Keratinocyte (primary cell): Measurements from ENCODE around the gene MAPK9. TPM values are rescaled to one million over a fixed set of nuclear protein-coding genes. Genes with fewer than 3 reads are reported as not detected.

Experiments
- DNase-seq: peaks from one replicate; pipeline ENCODE4 v3.0.0-alpha.2; 2011; ENCODE audit warnings: low read depth, missing footprints, low spot score
- FAIRE-seq: peaks from 2 replicates; lab custom pipeline; 2011; peaks lifted over from hg19 to GRCh38; lab: Jason Lieb, UNC
- H2AFZ ChIP-seq: 2 replicates; pipeline ENCODE4 v1.6.0; 2012; ENCODE audit warnings: low read length, control low read depth, inconsistent platforms; ENCODE audit not compliant: control insufficient read depth
- H3K27ac ChIP-seq: 2 replicates; pipeline ENCODE4 v1.5.1; 2011; ENCODE audit warnings: low read length; ENCODE audit not compliant: control insufficient read depth, insufficient read depth
- H3K27me3 ChIP-seq: 3 replicates; pipeline ENCODE4 v1.6.0; 2011; ENCODE audit warnings: low read length; ENCODE audit not compliant: control insufficient read depth, insufficient read depth; ENCODE audit errors: extremely low read depth
- H3K36me3 ChIP-seq, 2 experiments: 2 replicates in 1 of 2; 3 replicates in 1 of 2; pipeline ENCODE4 v1.5.1; 2011; ENCODE audit warnings: low read length in 2 of 2, mild to moderate bottlenecking in 1 of 2; ENCODE audit not compliant: control insufficient read depth in 2 of 2, insufficient read depth in 2 of 2; ENCODE audit errors: extremely low read depth in 1 of 2
- H3K4me1 ChIP-seq: 3 replicates; pipeline ENCODE4 v1.5.1; 2011; ENCODE audit warnings: low read length; ENCODE audit not compliant: control insufficient read depth, insufficient read depth; ENCODE audit errors: extremely low read depth
- H3K4me2 ChIP-seq: 3 replicates; pipeline ENCODE4 v1.6.0; 2011; ENCODE audit warnings: low read depth, low read length; ENCODE audit not compliant: control insufficient read depth, insufficient read depth; ENCODE audit errors: extremely low read depth
- H3K4me3 ChIP-seq, 3 experiments: fragments of 200-600 bp in 1 of 3; sonication (generic) in 1 of 3; 2 replicates in 2 of 3; 3 replicates in 1 of 3; pipeline ENCODE4 v1.5.1; 2011 to 2016; ENCODE audit warnings: low read length in 3 of 3, mild to moderate bottlenecking in 3 of 3, control low read depth in 2 of 3, inconsistent platforms in 1 of 3, low read depth in 1 of 3, mixed read lengths in 1 of 3, mixed run types in 1 of 3, moderate library complexity in 1 of 3; ENCODE audit not compliant: control insufficient read depth in 2 of 3, insufficient read depth in 2 of 3; ENCODE audit errors: extremely low read depth in 1 of 3
- H3K79me2 ChIP-seq: 2 replicates; pipeline ENCODE4 v1.6.0; 2012; ENCODE audit warnings: low read length; ENCODE audit not compliant: control insufficient read depth, insufficient read depth
- H3K9ac ChIP-seq: 3 replicates; pipeline ENCODE4 v1.6.0; 2011; ENCODE audit warnings: low read length; ENCODE audit not compliant: control insufficient read depth, insufficient read depth; ENCODE audit errors: extremely low read depth
- H3K9me1 ChIP-seq: 3 replicates; pipeline ENCODE4 v1.6.0; 2011; ENCODE audit warnings: low read length; ENCODE audit not compliant: control insufficient read depth, insufficient read depth; ENCODE audit errors: extremely low read depth
- H3K9me3 ChIP-seq: 2 replicates; pipeline ENCODE4 v1.5.1; 2012; ENCODE audit warnings: low read depth, low read length; ENCODE audit not compliant: control insufficient read depth
- H4K20me1 ChIP-seq: 3 replicates; pipeline ENCODE4 v1.6.0; 2011; ENCODE audit warnings: low read length; ENCODE audit not compliant: control insufficient read depth, insufficient read depth; ENCODE audit errors: extremely low read depth
- EZH2 ChIP-seq: IDR thresholded peaks from one replicate; pipeline ENCODE4 v1.6.1; 2012; ENCODE audit warnings: inconsistent platforms, mild to moderate bottlenecking, low read length, moderate library complexity
- dilution Hi-C: fragments of 300-500 bp; cut with MboI; formaldehyde crosslinking; loops from one replicate; pipeline ENCODE4 v1.7.0; 2020; ENCODE audit warnings: low sequenced_read_pairs; ENCODE audit not compliant: extremely low pct_ligation_motif_present
- polyA plus RNA-seq, 5 experiments: library from polyadenylated mRNA; depleted of rRNA in 3 of 5; stranded (reverse) in 3 of 5; stranded (forward) in 1 of 5; unstranded in 1 of 5; fragments of >200 nt; gene quantifications; 1 replicate in 1 of 5; 2 replicates in 3 of 5; 3 replicates in 1 of 5; pipeline versions ENCODE4 v1.2.1 to v1.2.3, GENCODE V29; 2011 to 2012; ENCODE audit warnings: missing spikeins in 2 of 5, low read depth in 1 of 5, low replicate concordance in 1 of 5
- TF ChIP-seq, protein P1 (sequence below), 3 experiments: IDR thresholded peaks in 1 of 3; conservative IDR thresholded peaks in 1 of 3; optimal IDR thresholded peaks in 1 of 3; 2 replicates in 2 of 3; 3 replicates in 1 of 3; pipeline versions ENCODE3 to v1.5.1; 2011; ENCODE audit warnings: low read length in 3 of 3, mild to moderate bottlenecking in 3 of 3, moderate library complexity in 2 of 3, control low read depth in 1 of 3, inconsistent platforms in 1 of 3; ENCODE audit not compliant: insufficient read depth in 2 of 3; ENCODE audit errors: extremely low read depth in 1 of 3

Gene MAPK9
- polyA plus RNA-seq, 1 donor (not counting 4 experiments of a cell fraction or from before 2014, with no cell fraction given): 49.4 TPM

DNA sequence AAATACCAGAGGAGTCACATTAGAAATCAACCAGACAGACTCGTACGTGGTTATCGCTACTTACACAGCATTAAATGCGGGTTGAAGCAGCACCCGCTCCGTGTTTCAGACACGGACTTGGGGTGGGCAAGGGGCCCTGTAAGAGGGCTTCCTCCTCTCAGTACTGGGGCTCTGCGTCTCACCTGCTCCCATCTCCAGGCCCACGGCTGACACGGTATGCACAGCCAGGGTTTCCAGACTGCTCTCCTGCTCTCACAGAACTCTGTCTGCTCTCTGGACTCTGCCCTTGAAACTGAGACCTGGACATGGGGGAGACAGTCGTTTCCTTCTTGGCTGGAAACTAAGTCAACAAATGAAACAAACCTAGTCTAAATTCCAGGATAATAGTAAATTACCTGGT lies 58.2 kb downstream of the MAPK9 start:
- no peak overlapping the region for H2AFZ ChIP-seq
- FAIRE-seq (no peak), DNase-seq (no peak)
- peaks cover 2% of the 10 kb centered on the region for H3K9me3 ChIP-seq
- H3K36me3 ChIP-seq: peaks cover 6 to 7% of the 10 kb centered on the region in 2 experiments
- no peaks in the 10 kb centered on the region for H4K20me1 ChIP-seq
- no peak overlapping the region for H3K4me2 ChIP-seq
- H3K27me3 ChIP-seq: no peaks in the 10 kb centered on the region
- peak overlapping the region; percentile 58 for H3K27ac ChIP-seq
- H3K9me1 ChIP-seq: no peaks in the 10 kb centered on the region
- TF ChIP-seq, protein P1, sequence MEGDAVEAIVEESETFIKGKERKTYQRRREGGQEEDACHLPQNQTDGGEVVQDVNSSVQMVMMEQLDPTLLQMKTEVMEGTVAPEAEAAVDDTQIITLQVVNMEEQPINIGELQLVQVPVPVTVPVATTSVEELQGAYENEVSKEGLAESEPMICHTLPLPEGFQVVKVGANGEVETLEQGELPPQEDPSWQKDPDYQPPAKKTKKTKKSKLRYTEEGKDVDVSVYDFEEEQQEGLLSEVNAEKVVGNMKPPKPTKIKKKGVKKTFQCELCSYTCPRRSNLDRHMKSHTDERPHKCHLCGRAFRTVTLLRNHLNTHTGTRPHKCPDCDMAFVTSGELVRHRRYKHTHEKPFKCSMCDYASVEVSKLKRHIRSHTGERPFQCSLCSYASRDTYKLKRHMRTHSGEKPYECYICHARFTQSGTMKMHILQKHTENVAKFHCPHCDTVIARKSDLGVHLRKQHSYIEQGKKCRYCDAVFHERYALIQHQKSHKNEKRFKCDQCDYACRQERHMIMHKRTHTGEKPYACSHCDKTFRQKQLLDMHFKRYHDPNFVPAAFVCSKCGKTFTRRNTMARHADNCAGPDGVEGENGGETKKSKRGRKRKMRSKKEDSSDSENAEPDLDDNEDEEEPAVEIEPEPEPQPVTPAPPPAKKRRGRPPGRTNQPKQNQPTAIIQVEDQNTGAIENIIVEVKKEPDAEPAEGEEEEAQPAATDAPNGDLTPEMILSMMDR (optimal IDR thresholded peaks at IDR 0.05 in 1 of 3, IDR thresholded peaks at IDR 0.05 in 1 of 3, conservative IDR thresholded peaks at IDR 0.05 in 1 of 3; ENCODE audit: extremely low read depth in 1 of 3, insufficient read depth in 2 of 3, low read length in 3 of 3): no peak
- TF ChIP-seq EZH2: no peak
- H3K79me2 ChIP-seq: no peaks in the 10 kb centered on the region
- H3K9ac ChIP-seq: no peak overlapping the region
- H3K4me1 ChIP-seq: peaks cover 9% of the 10 kb centered on the region
- dilution Hi-C loops: no loop called here
- no peak overlapping the region for H3K4me3 ChIP-seq

DNA sequence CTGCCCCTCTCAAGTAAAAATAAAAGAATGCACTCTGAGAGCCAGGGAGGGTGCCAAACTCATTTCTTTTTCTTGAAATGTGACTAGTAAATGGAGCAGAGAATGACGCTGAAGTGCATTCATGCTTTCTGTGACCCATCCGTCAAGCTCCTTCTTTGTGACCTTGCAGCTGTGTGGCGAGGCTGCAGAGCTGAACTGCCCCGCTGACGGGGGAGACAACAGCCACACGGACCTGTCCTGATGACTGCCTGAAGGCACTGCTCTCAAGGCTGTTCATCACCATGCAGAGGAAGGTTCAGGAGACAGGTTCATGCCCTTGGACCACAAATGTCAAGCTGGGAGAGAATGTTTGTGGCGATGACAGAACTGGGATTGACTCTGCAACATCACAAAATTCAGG lies 61.9 kb downstream of the MAPK9 start:
- H3K4me1 ChIP-seq: peaks cover 3% of the 10 kb centered on the region
- H2AFZ ChIP-seq: no peak overlapping the region
- TF ChIP-seq EZH2: no peak
- TF ChIP-seq, protein P1 (optimal IDR thresholded peaks at IDR 0.05 in 1 of 3, IDR thresholded peaks at IDR 0.05 in 1 of 3, conservative IDR thresholded peaks at IDR 0.05 in 1 of 3; ENCODE audit: extremely low read depth in 1 of 3, insufficient read depth in 2 of 3, low read length in 3 of 3): no peak
- peaks cover 8% of the 10 kb centered on the region for H3K9me3 ChIP-seq
- no peak overlapping the region for H3K4me3 ChIP-seq
- no peak for DNase-seq
- dilution Hi-C loops: no loop called here
- no peaks in the 10 kb centered on the region for H4K20me1 ChIP-seq
- no peak for FAIRE-seq
- H3K79me2 ChIP-seq: no peaks in the 10 kb centered on the region
- H3K27ac ChIP-seq: no peak overlapping the region
- H3K4me2 ChIP-seq: no peak overlapping the region
- peaks cover 0 to 6% of the 10 kb centered on the region in 2 experiments for H3K36me3 ChIP-seq
- H3K27me3 ChIP-seq: no peaks in the 10 kb centered on the region
- no peaks in the 10 kb centered on the region for H3K9me1 ChIP-seq
- H3K9ac ChIP-seq: no peak overlapping the region
